ENCODE results near the gene SCMH1.
"Not testable (repeated sequence)": the region's sequence is repeated elsewhere in the genome, so short reads cannot be mapped to it uniquely, and the experiment has no call there.

The SCMH1 gene

GRCh38 chr1:41241749-41242341 is at the start of gene SCMH1:
Gene SCMH1 (minus strand): TSS chr1:41242306. CDS start chr1:41186133, 56,173 bp downstream.
- DNase-seq = peak; percentile 33

GRCh38 chr1:41291195-41291594 is 49.1 kb upstream of the SCMH1 start:
- no peak for DNase-seq

GRCh38 chr1:41289196-41289595 is 47.1 kb upstream of the SCMH1 start:
- DNase-seq = no peak

GRCh38 chr1:41286992-41287391 is 44.9 kb upstream of the SCMH1 start:
- DNase-seq = no peak

GRCh38 chr1:41286486-41286885 is 44.4 kb upstream of the SCMH1 start:
- no peak for DNase-seq

GRCh38 chr1:41285818-41286217 is 43.7 kb upstream of the SCMH1 start:
- DNase-seq = no peak

- no peak for DNase-seq
These were observed 42.0 kb upstream of the SCMH1 start for GRCh38 chr1:41284121-41284520.

GRCh38 chr1:41282679-41283317 is 40.7 kb upstream of the SCMH1 start:
- no peak for DNase-seq

- no peak for DNase-seq
These were observed 39.2 kb upstream of the SCMH1 start for GRCh38 chr1:41281334-41281733.

- DNase-seq = no peak
These were observed 38.3 kb upstream of the SCMH1 start for GRCh38 chr1:41280202-41281032.

GRCh38 chr1:41278076-41278475 is 36.0 kb upstream of the SCMH1 start:
- DNase-seq = no peak

GRCh38 chr1:41277371-41277975 is 35.4 kb upstream of the SCMH1 start:
- no peak for DNase-seq

- DNase-seq = no peak
These were observed 33.7 kb upstream of the SCMH1 start for GRCh38 chr1:41275831-41276230.

GRCh38 chr1:41274752-41275545 is 32.8 kb upstream of the SCMH1 start:
- no peak for DNase-seq

- no peak for DNase-seq
These were observed 30.5 kb upstream of the SCMH1 start for GRCh38 chr1:41272601-41273000.

- peak; percentile 53 for DNase-seq
These were observed 26.2 kb upstream of the SCMH1 start for GRCh38 chr1:41268154-41268770.

GRCh38 chr1:41261926-41262618 is 20.0 kb upstream of the SCMH1 start:
- no peak for DNase-seq

GRCh38 chr1:41260768-41261167 is 18.7 kb upstream of the SCMH1 start:
- no peak for DNase-seq

- no peak for DNase-seq
These were observed 17.1 kb upstream of the SCMH1 start for GRCh38 chr1:41259221-41259620.

- DNase-seq = no peak
These were observed 13.9 kb upstream of the SCMH1 start for GRCh38 chr1:41255978-41256377.

GRCh38 chr1:41251120-41251519 is 9.0 kb upstream of the SCMH1 start:
- not testable (repeated sequence) for DNase-seq

- no peak for DNase-seq
These were observed 7.2 kb upstream of the SCMH1 start for GRCh38 chr1:41249319-41249718.

All from activated CD4-positive, alpha-beta T cell treated with anti-CD3 and anti-CD28 coated beads for 1 hour (primary cell).